LNCAP (cell line): ENCODE measurements around the gene WDR36.

Experiments used
- TF ChIP-seq, protein P1 (sequence below): fragments of 450-650 bp; IDR thresholded peaks from 2 replicates; pipeline ENCODE4 v1.5.1; 2017; ENCODE audit warnings: mild to moderate bottlenecking

Gene WDR36

DNA sequence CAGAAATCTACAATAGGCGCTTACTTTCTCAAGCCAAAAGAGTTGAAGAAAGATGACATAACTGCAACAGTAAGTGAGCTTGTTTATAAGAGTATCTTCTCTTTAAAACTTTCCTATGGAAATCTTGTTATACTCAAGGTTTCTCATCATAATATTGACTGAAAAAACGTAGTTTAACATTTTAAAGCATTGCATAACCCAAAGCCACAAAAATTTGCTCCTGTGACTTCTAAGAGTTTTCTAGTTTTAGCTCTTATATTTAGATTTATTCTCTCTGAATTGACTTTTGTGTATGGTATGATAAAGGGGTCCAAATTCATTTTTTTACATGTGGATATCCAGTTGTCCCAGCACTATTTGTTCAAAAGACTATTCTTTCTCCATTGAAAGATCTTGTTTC, 15.2 kb downstream of the WDR36 start:
- TF ChIP-seq, protein P1, sequence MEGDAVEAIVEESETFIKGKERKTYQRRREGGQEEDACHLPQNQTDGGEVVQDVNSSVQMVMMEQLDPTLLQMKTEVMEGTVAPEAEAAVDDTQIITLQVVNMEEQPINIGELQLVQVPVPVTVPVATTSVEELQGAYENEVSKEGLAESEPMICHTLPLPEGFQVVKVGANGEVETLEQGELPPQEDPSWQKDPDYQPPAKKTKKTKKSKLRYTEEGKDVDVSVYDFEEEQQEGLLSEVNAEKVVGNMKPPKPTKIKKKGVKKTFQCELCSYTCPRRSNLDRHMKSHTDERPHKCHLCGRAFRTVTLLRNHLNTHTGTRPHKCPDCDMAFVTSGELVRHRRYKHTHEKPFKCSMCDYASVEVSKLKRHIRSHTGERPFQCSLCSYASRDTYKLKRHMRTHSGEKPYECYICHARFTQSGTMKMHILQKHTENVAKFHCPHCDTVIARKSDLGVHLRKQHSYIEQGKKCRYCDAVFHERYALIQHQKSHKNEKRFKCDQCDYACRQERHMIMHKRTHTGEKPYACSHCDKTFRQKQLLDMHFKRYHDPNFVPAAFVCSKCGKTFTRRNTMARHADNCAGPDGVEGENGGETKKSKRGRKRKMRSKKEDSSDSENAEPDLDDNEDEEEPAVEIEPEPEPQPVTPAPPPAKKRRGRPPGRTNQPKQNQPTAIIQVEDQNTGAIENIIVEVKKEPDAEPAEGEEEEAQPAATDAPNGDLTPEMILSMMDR, result no peak

DNA sequence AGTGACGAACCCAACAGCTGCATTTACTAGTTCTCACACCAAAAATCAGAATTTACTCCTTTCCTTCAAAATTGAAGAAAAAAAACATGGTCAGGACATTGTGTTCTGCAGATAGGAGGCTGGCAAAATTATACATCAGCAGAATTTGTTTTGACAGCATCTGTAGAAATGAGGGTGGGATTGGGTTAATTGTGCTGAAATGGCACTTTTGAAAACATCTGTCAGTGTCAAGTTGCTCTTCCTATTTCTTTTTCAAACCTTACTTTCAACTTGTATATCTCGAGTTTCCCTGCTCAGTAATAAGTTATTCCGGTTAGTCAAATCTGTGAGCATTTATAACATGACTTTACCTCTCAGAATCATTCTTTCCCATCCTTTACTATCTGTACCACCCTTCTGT, 19.8 kb downstream of the WDR36 start:
- TF ChIP-seq, protein P1, result no peak

DNA sequence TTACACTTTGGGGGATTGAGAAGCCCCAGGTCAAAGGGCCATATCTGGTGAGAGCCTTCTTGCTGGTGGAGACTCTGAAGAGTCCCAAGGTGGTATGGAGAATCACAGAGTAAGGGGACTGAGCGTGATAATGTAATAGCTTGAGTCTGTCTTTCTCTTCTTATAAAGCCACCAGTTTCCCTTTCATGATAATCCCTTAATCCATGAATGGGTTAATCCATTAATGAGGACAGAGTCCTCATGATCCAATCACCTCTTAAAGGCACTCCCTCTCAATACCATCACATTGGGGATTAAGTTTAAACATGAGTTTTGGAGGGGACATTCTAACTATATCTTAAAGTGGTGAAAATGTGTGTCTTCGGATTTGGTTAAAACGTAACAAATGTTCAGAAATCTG, 21.5 kb downstream of the WDR36 start:
- TF ChIP-seq, protein P1, result no peak

DNA sequence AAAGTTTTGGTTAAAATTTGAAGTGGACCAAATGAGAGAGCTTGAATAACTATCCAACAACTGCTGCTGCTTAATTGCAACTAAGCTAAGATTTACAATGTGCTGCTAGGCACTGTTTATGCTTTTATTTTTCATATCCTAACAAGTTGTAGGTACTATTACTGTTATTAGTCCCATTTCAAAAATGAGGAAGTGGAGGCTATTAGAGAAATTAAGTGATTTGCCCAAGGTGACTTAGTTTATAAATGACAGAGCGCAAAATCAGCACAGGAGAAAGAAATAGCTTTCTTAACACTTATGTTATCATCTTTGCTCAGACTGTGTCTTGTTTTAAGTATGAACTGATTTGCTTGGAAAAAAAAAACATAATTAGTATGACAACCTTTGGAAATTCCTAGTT, 23.1 kb downstream of the WDR36 start:
- TF ChIP-seq, protein P1, result no peak

DNA sequence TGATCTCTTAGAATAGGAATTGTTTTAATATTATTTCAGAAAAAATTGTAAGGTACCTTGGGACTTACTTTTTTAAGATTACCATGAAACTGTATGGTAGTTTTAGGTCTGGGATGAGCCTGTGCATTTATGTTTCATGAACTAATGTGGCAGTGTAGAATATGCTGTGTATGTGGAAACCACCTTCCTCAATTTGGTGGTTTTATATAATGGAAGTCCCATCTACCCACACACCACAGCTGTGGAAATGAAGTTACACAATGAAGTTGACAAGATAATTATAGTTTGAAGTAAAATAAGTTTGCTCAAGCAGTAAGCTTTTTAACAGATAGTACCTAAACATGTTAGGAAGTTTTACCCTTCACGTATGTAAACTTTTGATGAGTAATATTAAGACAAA, 24.4 kb downstream of the WDR36 start:
- TF ChIP-seq, protein P1, result no peak

DNA sequence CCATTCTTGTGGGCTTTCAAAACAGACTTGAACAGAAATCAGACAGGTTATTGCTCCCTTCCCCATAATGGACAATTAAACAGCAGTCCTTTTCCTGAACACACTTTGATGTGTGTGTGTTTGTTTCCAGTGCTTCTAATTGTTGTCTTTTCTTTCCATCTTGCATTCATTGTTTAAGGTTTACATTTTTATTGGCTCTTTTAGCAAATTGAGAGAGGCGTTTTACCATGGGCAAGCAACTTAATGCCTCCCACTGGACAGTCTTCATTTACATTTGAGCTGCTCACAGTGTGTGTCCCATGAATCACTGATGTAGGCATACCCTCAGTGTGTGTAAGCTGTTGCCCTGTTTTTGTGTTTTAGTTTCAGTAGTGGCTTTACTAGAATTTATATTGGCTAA, 25.0 kb downstream of the WDR36 start:
- TF ChIP-seq, protein P1, result no peak

DNA sequence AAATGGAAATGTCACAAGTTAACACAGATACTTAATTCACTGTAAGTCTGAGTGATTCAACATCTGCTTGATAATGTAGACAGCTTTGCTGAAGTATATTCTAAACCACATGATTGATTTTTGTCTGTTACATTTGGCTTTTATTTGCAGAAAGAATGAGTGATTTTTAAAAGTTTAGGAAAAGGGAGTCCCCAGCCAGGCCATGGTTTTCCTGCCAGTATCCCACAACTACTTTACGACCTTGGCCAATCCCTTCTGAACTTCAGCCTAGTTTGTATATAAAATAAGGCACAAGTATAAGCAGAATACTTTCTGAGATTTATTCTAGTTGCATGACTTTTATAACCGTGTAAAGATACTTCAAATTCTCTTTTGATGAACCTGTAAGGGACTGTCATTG, 27.1 kb downstream of the WDR36 start:
- TF ChIP-seq, protein P1, result no peak

DNA sequence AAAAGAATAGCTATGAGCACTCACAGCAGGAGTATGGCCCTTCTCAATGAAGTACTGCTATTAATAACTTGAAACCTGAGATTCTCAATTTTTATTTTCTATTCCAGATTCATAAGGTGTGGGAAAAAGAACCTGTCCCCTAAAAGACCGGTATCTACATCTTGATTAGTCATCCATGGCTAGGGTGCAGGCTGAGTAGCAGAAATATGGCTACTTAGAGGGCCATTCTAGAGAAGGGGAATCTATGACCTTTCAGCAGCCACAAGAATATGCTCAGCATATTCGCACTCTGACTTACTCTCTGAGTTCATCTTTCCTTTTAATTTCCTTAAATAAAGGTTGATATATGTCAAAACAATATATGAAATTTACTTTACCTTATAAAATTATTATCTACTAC, 27.7 kb downstream of the WDR36 start:
- TF ChIP-seq, protein P1, result no peak
